Endothelial cell of umbilical vein (primary cell): ENCODE data around the gene ITM2B. TPM values are rescaled to one million over a fixed set of nuclear protein-coding genes. Genes with fewer than 3 reads are reported as not detected.

Experiments used
- BruUV-seq: library from RNA; stranded (reverse); fragments of 400-500 nt; replicated peaks from 2 replicates; lab custom pipeline; 2021; lab: Mats Ljungman, UMichigan
- CTCF ChIA-PET: fragments of 300-600, 350-600 bp; sonication (Branson Sonifier 250); formaldehyde crosslinking; loops from one replicate; lab custom pipeline; 2021; ENCODE audit warnings: antibody characterized with exemption, inconsistent platforms; lab: Charles Lee
- POLR2A ChIA-PET: fragments of 300-600, 350-600 bp; sonication (Branson Sonifier 250); formaldehyde crosslinking; loops from one replicate; lab custom pipeline; 2021; ENCODE audit warnings: antibody characterized with exemption, inconsistent platforms; lab: Charles Lee
- DNase-seq: peaks from one replicate; pipeline ENCODE4 v3.0.0-alpha.2; 2011; ENCODE audit warnings: low read depth, low spot score
- FAIRE-seq: peaks from 2 replicates; lab custom pipeline; 2011; peaks lifted over from hg19 to GRCh38; lab: Jason Lieb, UNC
- H2AFZ ChIP-seq: 2 replicates; pipeline ENCODE4 v1.6.0; 2012; ENCODE audit warnings: low read depth, low read length, control low read depth, inconsistent platforms
- H3K27ac ChIP-seq: 2 replicates; pipeline ENCODE4 v1.5.1; 2011; ENCODE audit warnings: low read depth, mild to moderate bottlenecking, control low read depth, low read length, moderate library complexity; ENCODE audit not compliant: insufficient read depth
- H3K27me3 ChIP-seq, 2 experiments: 2 replicates each; pipeline versions ENCODE4 v1.6.0 to v1.6.1; 2011; ENCODE audit warnings: low read length in 2 of 2, mixed read lengths in 1 of 2; ENCODE audit not compliant: control insufficient read depth in 2 of 2, insufficient read depth in 2 of 2
- H3K36me3 ChIP-seq, 2 experiments: 2 replicates in 1 of 2; 3 replicates in 1 of 2; pipeline ENCODE4 v1.5.1; 2011; ENCODE audit warnings: low read length in 2 of 2, mild to moderate bottlenecking in 1 of 2, moderate library complexity in 1 of 2; ENCODE audit not compliant: control insufficient read depth in 2 of 2, insufficient read depth in 2 of 2; ENCODE audit errors: extremely low read depth in 1 of 2
- H3K4me1 ChIP-seq: 3 replicates; pipeline ENCODE4 v1.5.1; 2011; ENCODE audit warnings: mild to moderate bottlenecking, low read length; ENCODE audit not compliant: control insufficient read depth, insufficient read depth; ENCODE audit errors: extremely low read depth
- H3K4me2 ChIP-seq: 2 replicates; pipeline ENCODE4 v1.6.1; 2011; ENCODE audit warnings: low read length, control low read depth, mixed read lengths; ENCODE audit not compliant: insufficient read depth
- H3K4me3 ChIP-seq, 3 experiments: fragments of 200-600 bp in 1 of 3; sonication (generic), shearing (Covaris generic) in 1 of 3; replicated peaks in 1 of 3; 2 replicates each; pipeline ENCODE4 v1.5.1; 2011 to 2016; ENCODE audit warnings: control low read depth in 3 of 3, low read length in 3 of 3, mild to moderate bottlenecking in 2 of 3, inconsistent platforms in 1 of 3, low read depth in 1 of 3, moderate library complexity in 1 of 3; ENCODE audit not compliant: insufficient read depth in 1 of 3
- H3K79me2 ChIP-seq: 2 replicates; pipeline ENCODE4 v1.6.0; 2012; ENCODE audit warnings: low read length, inconsistent platforms; ENCODE audit not compliant: control insufficient read depth, insufficient read depth
- H3K9ac ChIP-seq: replicated peaks from 2 replicates; pipeline ENCODE3; 2011; ENCODE audit warnings: low read length, control low read depth; ENCODE audit not compliant: insufficient read depth; ENCODE audit errors: extremely low read depth
- H3K9me1 ChIP-seq: replicated peaks from 3 replicates; pipeline ENCODE4 v1.6.0; 2011; ENCODE audit warnings: mild to moderate bottlenecking, low read length; ENCODE audit not compliant: control insufficient read depth, insufficient read depth; ENCODE audit errors: extremely low read depth
- H3K9me3 ChIP-seq: replicated peaks from 2 replicates; pipeline ENCODE4 v1.5.1; 2012; ENCODE audit warnings: low read length, inconsistent platforms; ENCODE audit not compliant: control insufficient read depth, insufficient read depth
- H4K20me1 ChIP-seq: replicated peaks from 2 replicates; pipeline ENCODE3; 2011; ENCODE audit warnings: mild to moderate bottlenecking, low read length; ENCODE audit not compliant: control insufficient read depth, insufficient read depth; ENCODE audit errors: extremely low read depth
- EZH2 ChIP-seq: IDR thresholded peaks from 2 replicates; pipeline ENCODE4 v1.6.1; 2012; ENCODE audit warnings: borderline replicate concordance, low read depth, mild to moderate bottlenecking, moderate library complexity, low read length, inconsistent platforms; ENCODE audit not compliant: severe bottlenecking
- FOS ChIP-seq: IDR thresholded peaks from 2 replicates; pipeline ENCODE4 v1.6.1; 2011; ENCODE audit warnings: mild to moderate bottlenecking, low read length, moderate library complexity, borderline replicate concordance; ENCODE audit not compliant: insufficient read depth
- GATA2 ChIP-seq: IDR thresholded peaks from 2 replicates; pipeline ENCODE4 v1.7.0; 2011; ENCODE audit warnings: low read depth, mild to moderate bottlenecking, moderate library complexity, mixed read lengths, low read length; ENCODE audit not compliant: insufficient read length, insufficient read depth
- JUN ChIP-seq: IDR thresholded peaks from 2 replicates; pipeline ENCODE4 v1.6.1; 2011; ENCODE audit warnings: borderline replicate concordance, low read depth; ENCODE audit not compliant: insufficient read length, insufficient read depth
- MYC ChIP-seq: IDR thresholded peaks from one replicate; pipeline ENCODE4 v1.6.1; 2011; ENCODE audit warnings: mild to moderate bottlenecking, low read depth, low read length
- POLR2A ChIP-seq: IDR thresholded peaks from 2 replicates; pipeline ENCODE4 v1.6.1; 2012; ENCODE audit warnings: low read depth, mild to moderate bottlenecking, control low read depth, low read length
- POLR2AphosphoS5 ChIP-seq: IDR thresholded peaks from 2 replicates; pipeline ENCODE4 v1.6.1; 2012; ENCODE audit warnings: low read depth, mild to moderate bottlenecking, control low read depth, low read length, moderate library complexity; ENCODE audit not compliant: insufficient read depth
- dilution Hi-C: fragments of 300-500 bp; cut with MboI; formaldehyde crosslinking; loops from one replicate; pipeline ENCODE4 v1.15.0; 2019; ENCODE audit warnings: low sequenced_read_pairs; ENCODE audit not compliant: extremely low pct_ligation_motif_present
- intact Hi-C: fragments of 100-400 bp; cut with micrococcal nuclease; formaldehyde crosslinking; loops from one replicate; pipeline ENCODE4 v1.10.0; 2022
- polyA plus RNA-seq, 4 experiments: library from polyadenylated mRNA; depleted of rRNA in 3 of 4; stranded (reverse) in 3 of 4; unstranded in 1 of 4; fragments of >200 nt; gene quantifications; 2 replicates each; pipeline versions ENCODE4 v1.2.1 to v1.2.3, GENCODE V29; 2011 to 2012; ENCODE audit warnings: missing spikeins in 1 of 4
- total RNA-seq: library from RNA; stranded (reverse); gene quantifications from 2 replicates; pipeline ENCODE4 v1.2.3, GENCODE V29; 2021
- TF ChIP-seq, protein P1 (sequence below), 2 donors: IDR thresholded peaks; 1 replicate in 1 of 2; 2 replicates in 1 of 2; pipeline ENCODE4 v1.5.1; 2011; ENCODE audit warnings: low read length in 2 of 2, mild to moderate bottlenecking in 2 of 2, moderate library complexity in 2 of 2, control low read depth in 1 of 2, inconsistent platforms in 1 of 2, low read depth in 1 of 2; ENCODE audit not compliant: insufficient read depth in 1 of 2; ENCODE audit errors: extremely low read depth in 1 of 2
- TF ChIP-seq, protein P2 (sequence below): IDR thresholded peaks from 2 replicates; pipeline ENCODE4 v1.6.1; 2011; ENCODE audit not compliant: insufficient read depth, insufficient read length

Gene ITM2B
- total and polyA plus RNA-seq, 2 donors (not counting 3 experiments of a cell fraction or from before 2014, with no cell fraction given), result 150 to 271 TPM

- H3K4me1 ChIP-seq, result no peaks in the 10 kb centered on the region
- dilution Hi-C loops (no loop called here), intact Hi-C loops (no loop called here)
- no peaks in the 10 kb centered on the region for H3K9me1 ChIP-seq
- no TSS peak for BruUV-seq
- ChIA-PET CTCF (no interaction called here), POLR2A (no interaction called here)
- H3K27me3 ChIP-seq, result peaks cover 15 to 27% of the 10 kb centered on the region in 2 experiments
- DNase-seq (no peak), FAIRE-seq (no peak)
- H3K9ac ChIP-seq, result no peak overlapping the region
- no peak overlapping the region for H3K4me2 ChIP-seq
- H3K36me3 ChIP-seq, result no peaks in the 10 kb centered on the region
- TF ChIP-seq, protein P1, sequence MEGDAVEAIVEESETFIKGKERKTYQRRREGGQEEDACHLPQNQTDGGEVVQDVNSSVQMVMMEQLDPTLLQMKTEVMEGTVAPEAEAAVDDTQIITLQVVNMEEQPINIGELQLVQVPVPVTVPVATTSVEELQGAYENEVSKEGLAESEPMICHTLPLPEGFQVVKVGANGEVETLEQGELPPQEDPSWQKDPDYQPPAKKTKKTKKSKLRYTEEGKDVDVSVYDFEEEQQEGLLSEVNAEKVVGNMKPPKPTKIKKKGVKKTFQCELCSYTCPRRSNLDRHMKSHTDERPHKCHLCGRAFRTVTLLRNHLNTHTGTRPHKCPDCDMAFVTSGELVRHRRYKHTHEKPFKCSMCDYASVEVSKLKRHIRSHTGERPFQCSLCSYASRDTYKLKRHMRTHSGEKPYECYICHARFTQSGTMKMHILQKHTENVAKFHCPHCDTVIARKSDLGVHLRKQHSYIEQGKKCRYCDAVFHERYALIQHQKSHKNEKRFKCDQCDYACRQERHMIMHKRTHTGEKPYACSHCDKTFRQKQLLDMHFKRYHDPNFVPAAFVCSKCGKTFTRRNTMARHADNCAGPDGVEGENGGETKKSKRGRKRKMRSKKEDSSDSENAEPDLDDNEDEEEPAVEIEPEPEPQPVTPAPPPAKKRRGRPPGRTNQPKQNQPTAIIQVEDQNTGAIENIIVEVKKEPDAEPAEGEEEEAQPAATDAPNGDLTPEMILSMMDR (IDR thresholded peaks at IDR 0.05; ENCODE audit: extremely low read depth in 1 of 2, insufficient read depth in 1 of 2, low read depth in 1 of 2, low read length in 2 of 2), result no peak
- no peak for TF ChIP-seq JUN
- TF ChIP-seq MYC, result no peak
- no peak for TF ChIP-seq GATA2
- TF ChIP-seq, protein P2, sequence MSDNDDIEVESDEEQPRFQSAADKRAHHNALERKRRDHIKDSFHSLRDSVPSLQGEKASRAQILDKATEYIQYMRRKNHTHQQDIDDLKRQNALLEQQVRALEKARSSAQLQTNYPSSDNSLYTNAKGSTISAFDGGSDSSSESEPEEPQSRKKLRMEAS, result no peak
- TF ChIP-seq POLR2A, result no peak
- no peak for TF ChIP-seq EZH2
- no peak for TF ChIP-seq POLR2AphosphoS5
- no peak for TF ChIP-seq FOS
- H3K27ac ChIP-seq, result no peak overlapping the region
- H3K79me2 ChIP-seq, result no peaks in the 10 kb centered on the region
- no peak overlapping the region for H2AFZ ChIP-seq
- no peaks in the 10 kb centered on the region for H4K20me1 ChIP-seq
- H3K9me3 ChIP-seq, result no peaks in the 10 kb centered on the region
- H3K4me3 ChIP-seq, result no peak overlapping the region
Measured at GRCh38 chr13:48292650-48293049, 59.6 kb downstream of the ITM2B start.
